Spinal cord (tissue), 10 donors: Measurements from ENCODE around the gene SH3PXD2B. TPM values are rescaled to one million over a fixed set of nuclear protein-coding genes. Genes with fewer than 3 reads are reported as not detected.
"Not testable (repeated sequence)": the region's sequence is repeated elsewhere in the genome, so short reads cannot be mapped to it uniquely, and the experiment has no call there.

Experiments used
- DNase-seq, 6 donors: peaks; one replicate each; pipeline versions ENCODE4 v3.0.0 to v3.0.0-alpha.2; 2013 to 2015; ENCODE audit warnings: low spot score in 6 of 6, low read depth in 4 of 6
- H3K27ac ChIP-seq: one replicate; pipeline ENCODE4 v1.5.1; 2013; ENCODE audit warnings: low read depth, low read length, control low read depth
- H3K27me3 ChIP-seq: one replicate; pipeline ENCODE4 v1.6.1; 2013; ENCODE audit warnings: low read length; ENCODE audit not compliant: control insufficient read depth, insufficient read depth
- H3K36me3 ChIP-seq: one replicate; pipeline ENCODE4 v1.6.1; 2013; ENCODE audit warnings: low read length; ENCODE audit not compliant: control insufficient read depth, insufficient read depth
- H3K4me1 ChIP-seq: one replicate; pipeline ENCODE4 v1.6.1; 2013; ENCODE audit warnings: low read length; ENCODE audit not compliant: control insufficient read depth, insufficient read depth
- H3K4me3 ChIP-seq: one replicate; pipeline ENCODE4 v1.5.1; 2013; ENCODE audit warnings: low read depth, low read length, control low read depth
- H3K9me3 ChIP-seq: one replicate; pipeline ENCODE4 v1.6.1; 2013; ENCODE audit warnings: low read length; ENCODE audit not compliant: control insufficient read depth, insufficient read depth
- WGBS: methylation state at CpG from one replicate; pipeline ENCODE4 v1.1.5; 2013; ENCODE audit warnings: missing lambda C conversion rate; ENCODE audit not compliant: insufficient coverage; 5-methylcytosine and 5-hydroxymethylcytosine counted together
- polyA plus RNA-seq, 2 donors: library from polyadenylated mRNA; unstranded; fragments of 120-200 nt; gene quantifications; one replicate each; pipeline ENCODE4 v1.2.1, GENCODE V29; 2013; ENCODE audit not compliant: insufficient read length in 2 of 2
- total RNA-seq, 2 donors: library from RNA; depleted of rRNA in 1 of 2; stranded (reverse); fragments of 120-200 nt in 1 of 2; fragments of >200 nt in 1 of 2; gene quantifications; one replicate each; pipeline versions ENCODE4 v1.2.3 to v1.2.4, GENCODE V29; 2013 to 2014
- donor health status: healthy.

SH3PXD2B gene
- total and polyA plus RNA-seq, 4 donors, result 18.3 to 64.8 (median 42.5) TPM

GRCh38 chr5:172486912-172487311 lies 32.6 kb upstream of the SH3PXD2B start:
- 100% methylated on average over 1 of the region's 5 CpGs for WGBS
- Histone ChIP-seq H3K27ac (no peak overlapping the region), H3K36me3 (no peaks in the 10 kb centered on the region)

GRCh38 chr5:172486451-172486850 lies 32.1 kb upstream of the SH3PXD2B start:
- no peak overlapping the region for H3K4me3 ChIP-seq
- H3K27me3 ChIP-seq, result no peaks in the 10 kb centered on the region
- no peaks in the 10 kb centered on the region for H3K9me3 ChIP-seq
- DNase-seq, result no peak
- H3K27ac ChIP-seq, result no peak overlapping the region
- WGBS, result 64% methylated on average over 12 of the region's 12 CpGs
- no peaks in the 10 kb centered on the region for H3K36me3 ChIP-seq
- peaks cover 5% of the 10 kb centered on the region for H3K4me1 ChIP-seq

More at GRCh38 chr5:172486912-172487311, 32.6 kb upstream of the SH3PXD2B start:
- Histone ChIP-seq H3K27me3 (no peaks in the 10 kb centered on the region), H3K9me3 (no peaks in the 10 kb centered on the region), H3K4me3 (no peak overlapping the region), H3K4me1 (peaks cover 5% of the 10 kb centered on the region)
- DNase-seq, result no peak

- H3K4me3 ChIP-seq, result no peak overlapping the region
- H3K9me3 ChIP-seq, result no peaks in the 10 kb centered on the region
- H3K36me3 ChIP-seq, result no peaks in the 10 kb centered on the region
- H3K27me3 ChIP-seq, result no peaks in the 10 kb centered on the region
- H3K27ac ChIP-seq, result no peak overlapping the region
- DNase-seq, result no peak
- peaks cover 5% of the 10 kb centered on the region for H3K4me1 ChIP-seq
- WGBS, result no CpG with 5 or more reads among the region's 3 CpGs
These were observed 31.3 kb upstream of the SH3PXD2B start for GRCh38 chr5:172485511-172486202.

GRCh38 chr5:172484664-172485063 lies 30.3 kb upstream of the SH3PXD2B start:
- H3K27me3 ChIP-seq, result no peaks in the 10 kb centered on the region
- H3K4me1 ChIP-seq, result peaks cover 7% of the 10 kb centered on the region
- 95% methylated on average over 6 of the region's 9 CpGs for WGBS
- H3K9me3 ChIP-seq, result no peaks in the 10 kb centered on the region
- no peak overlapping the region for H3K27ac ChIP-seq
- DNase-seq, result no peak
- no peak overlapping the region for H3K4me3 ChIP-seq
- no peaks in the 10 kb centered on the region for H3K36me3 ChIP-seq

- H3K9me3 ChIP-seq, result no peaks in the 10 kb centered on the region
- DNase-seq, result no peak
- no peaks in the 10 kb centered on the region for H3K36me3 ChIP-seq
- H3K4me3 ChIP-seq, result no peak overlapping the region
- H3K4me1 ChIP-seq, result peaks cover 14% of the 10 kb centered on the region
- no peak overlapping the region for H3K27ac ChIP-seq
- WGBS, result 92% methylated on average over 14 of the region's 15 CpGs
- H3K27me3 ChIP-seq, result no peaks in the 10 kb centered on the region
These were observed 28.1 kb upstream of the SH3PXD2B start for GRCh38 chr5:172482156-172483020.

GRCh38 chr5:172481011-172481800 lies 26.9 kb upstream of the SH3PXD2B start:
- WGBS, result 83% methylated on average over 3 of the region's 10 CpGs
- no peak overlapping the region for H3K27ac ChIP-seq

GRCh38 chr5:172479784-172480115 lies 25.4 kb upstream of the SH3PXD2B start:
- H3K9me3 ChIP-seq, result no peaks in the 10 kb centered on the region
- H3K4me3 ChIP-seq, result no peak overlapping the region

More at GRCh38 chr5:172481011-172481800, 26.9 kb upstream of the SH3PXD2B start:
- Histone ChIP-seq H3K27me3 (no peaks in the 10 kb centered on the region), H3K4me3 (no peak overlapping the region), H3K36me3 (no peaks in the 10 kb centered on the region), H3K4me1 (peaks cover 10% of the 10 kb centered on the region), H3K9me3 (no peaks in the 10 kb centered on the region)
- DNase-seq, result no peak

GRCh38 chr5:172479034-172479783 lies 24.9 kb upstream of the SH3PXD2B start:
- DNase-seq, result peak; percentile 71 to 95 (median 75)
- H3K9me3 ChIP-seq, result no peaks in the 10 kb centered on the region
- 37% methylated on average over 14 of the region's 21 CpGs for WGBS
- peaks cover 9% of the 10 kb centered on the region for H3K4me1 ChIP-seq
- H3K36me3 ChIP-seq, result no peaks in the 10 kb centered on the region
- no peak overlapping the region for H3K4me3 ChIP-seq
- no peak overlapping the region for H3K27ac ChIP-seq
- H3K27me3 ChIP-seq, result no peaks in the 10 kb centered on the region

More at GRCh38 chr5:172479784-172480115, 25.4 kb upstream of the SH3PXD2B start:
- peaks cover 9% of the 10 kb centered on the region for H3K4me1 ChIP-seq
- DNase-seq, result no peak
- no peaks in the 10 kb centered on the region for H3K36me3 ChIP-seq
- WGBS, result 100% methylated on average over 1 of the region's 5 CpGs
- no peaks in the 10 kb centered on the region for H3K27me3 ChIP-seq
- no peak overlapping the region for H3K27ac ChIP-seq

- not testable (repeated sequence) for H3K4me1 ChIP-seq, DNase-seq, H3K27ac ChIP-seq, H3K27me3 ChIP-seq, H3K9me3 ChIP-seq, H3K36me3 ChIP-seq, H3K4me3 ChIP-seq
- WGBS, result no CpG with 5 or more reads among the region's 3 CpGs
These were observed 24.3 kb upstream of the SH3PXD2B start for GRCh38 chr5:172478695-172479033.
